A673 (cell line): ENCODE measurements around the gene CYP27C1.

ENCODE experiments used
- EZH2 ChIP-seq: fragments of 200-600 bp; sonication (generic); IDR thresholded peaks from 2 replicates; pipeline ENCODE4 v1.6.1; 2017; ENCODE audit warnings: borderline replicate concordance, low read depth, mild to moderate bottlenecking, mixed read lengths, antibody characterized with exemption, low read length; ENCODE audit not compliant: poor library complexity, severe bottlenecking
- TF ChIP-seq, protein P1 (sequence below): fragments of 300-800, 200-600 bp; sonication (generic); conservative IDR thresholded peaks from 2 replicates; pipeline ENCODE4 v1.5.1; 2017; ENCODE audit warnings: low read depth, mild to moderate bottlenecking, antibody characterized with exemption, low read length, moderate library complexity, mixed read lengths

- TF ChIP-seq, protein P1, sequence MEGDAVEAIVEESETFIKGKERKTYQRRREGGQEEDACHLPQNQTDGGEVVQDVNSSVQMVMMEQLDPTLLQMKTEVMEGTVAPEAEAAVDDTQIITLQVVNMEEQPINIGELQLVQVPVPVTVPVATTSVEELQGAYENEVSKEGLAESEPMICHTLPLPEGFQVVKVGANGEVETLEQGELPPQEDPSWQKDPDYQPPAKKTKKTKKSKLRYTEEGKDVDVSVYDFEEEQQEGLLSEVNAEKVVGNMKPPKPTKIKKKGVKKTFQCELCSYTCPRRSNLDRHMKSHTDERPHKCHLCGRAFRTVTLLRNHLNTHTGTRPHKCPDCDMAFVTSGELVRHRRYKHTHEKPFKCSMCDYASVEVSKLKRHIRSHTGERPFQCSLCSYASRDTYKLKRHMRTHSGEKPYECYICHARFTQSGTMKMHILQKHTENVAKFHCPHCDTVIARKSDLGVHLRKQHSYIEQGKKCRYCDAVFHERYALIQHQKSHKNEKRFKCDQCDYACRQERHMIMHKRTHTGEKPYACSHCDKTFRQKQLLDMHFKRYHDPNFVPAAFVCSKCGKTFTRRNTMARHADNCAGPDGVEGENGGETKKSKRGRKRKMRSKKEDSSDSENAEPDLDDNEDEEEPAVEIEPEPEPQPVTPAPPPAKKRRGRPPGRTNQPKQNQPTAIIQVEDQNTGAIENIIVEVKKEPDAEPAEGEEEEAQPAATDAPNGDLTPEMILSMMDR: no peak
- no peak for TF ChIP-seq EZH2
Measured at GRCh38 chr2:127155947-127156346, 64.2 kb downstream of the CYP27C1 start.
